GM18907 (cell line): Measurements from ENCODE around the gene APP.

Source experiments
- ATAC-seq: cut with Tn5 transposase; IDR thresholded peaks from one replicate; pipeline ENCODE4 v1.9.1; 2021; ENCODE audit warnings: mild to moderate bottlenecking, moderate library complexity; ENCODE audit not compliant: unreplicated experiment

The APP gene

DNA sequence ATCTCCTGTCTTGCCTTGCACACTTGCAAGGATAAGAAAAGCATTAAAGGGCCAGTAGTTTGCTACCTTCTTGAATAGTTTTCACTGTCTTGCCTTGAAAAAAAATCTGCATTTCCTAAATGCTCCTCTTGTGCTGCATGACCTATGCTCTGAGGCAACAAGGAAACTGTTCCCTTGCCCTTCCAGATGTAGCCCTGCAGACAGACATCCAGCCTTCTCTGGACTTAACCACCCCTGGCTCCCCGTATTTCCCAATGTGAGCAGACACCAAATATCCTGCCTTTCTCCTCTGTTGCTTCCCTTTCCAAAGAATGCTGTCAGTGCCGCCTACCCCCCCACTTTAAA is 258.2 kb downstream of the APP start:
- no peak for ATAC-seq

DNA sequence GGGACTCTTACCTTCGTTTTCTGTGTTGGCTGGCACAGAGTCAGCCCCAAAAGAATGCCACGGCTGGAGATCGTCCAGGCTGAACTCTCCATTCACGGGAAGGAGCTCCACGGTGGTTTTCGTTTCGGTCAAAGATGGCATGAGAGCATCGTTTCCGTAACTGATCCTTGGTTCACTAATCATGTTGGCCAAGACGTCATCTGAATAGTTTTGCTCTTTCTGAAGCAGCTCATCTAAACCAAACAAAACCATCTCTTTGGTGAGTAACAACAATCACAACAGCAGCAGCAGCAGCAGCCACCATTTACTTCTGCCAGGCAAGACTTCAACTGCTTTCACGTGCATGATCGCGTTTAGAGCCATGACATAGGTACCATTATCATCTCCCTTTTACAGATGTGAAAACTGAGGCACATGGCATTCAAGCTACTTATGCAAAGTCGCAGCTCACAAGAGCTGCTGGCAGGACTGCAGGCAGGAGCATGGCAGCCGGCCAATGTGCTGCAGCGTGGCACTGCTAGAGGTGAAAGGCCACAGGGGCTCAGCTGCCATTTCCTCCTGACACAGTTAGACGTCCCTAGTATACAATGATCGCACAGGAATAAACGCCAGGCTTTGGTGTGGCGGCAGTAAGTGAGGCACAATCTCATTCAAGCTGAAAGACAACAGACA is 258.7 kb downstream of the APP start:
- no peak for ATAC-seq

DNA sequence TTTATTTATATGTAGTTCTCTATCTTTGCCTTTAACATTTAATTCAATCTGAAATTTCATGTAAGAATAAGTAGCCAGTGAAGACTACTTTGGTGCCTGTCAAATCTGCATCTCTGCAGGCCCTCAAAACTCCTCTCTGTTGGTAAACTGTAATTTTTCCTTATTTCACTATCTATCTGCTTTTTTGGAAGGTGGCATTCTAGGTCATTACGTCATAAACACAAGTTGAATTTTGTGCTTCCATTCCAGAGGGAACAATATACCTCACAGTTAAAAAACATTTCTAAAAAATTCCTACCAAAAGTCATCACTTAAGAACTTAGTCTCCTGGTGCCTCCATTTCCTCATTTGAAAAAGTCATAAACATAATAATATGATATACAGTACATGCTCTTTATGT is 259.8 kb downstream of the APP start:
- no peak for ATAC-seq

DNA sequence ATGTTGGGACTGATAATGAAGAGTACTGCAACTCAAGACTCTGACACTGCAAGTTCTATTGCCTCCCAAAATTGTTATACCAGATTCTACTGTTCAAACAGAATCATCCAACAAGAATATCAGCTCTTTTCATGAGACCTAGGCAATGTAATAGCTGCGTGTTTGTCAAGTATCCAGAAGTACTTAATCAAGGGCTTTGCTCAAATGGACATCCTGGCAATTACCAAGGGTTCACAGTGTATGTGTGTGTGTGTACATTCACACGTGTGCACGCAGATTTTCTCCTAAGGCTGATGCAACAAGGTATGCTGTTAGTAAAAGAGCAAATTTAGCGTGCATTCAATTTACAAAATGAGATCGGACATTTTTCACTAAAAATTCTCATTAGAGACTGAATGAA is 261.2 kb downstream of the APP start:
- no peak for ATAC-seq

DNA sequence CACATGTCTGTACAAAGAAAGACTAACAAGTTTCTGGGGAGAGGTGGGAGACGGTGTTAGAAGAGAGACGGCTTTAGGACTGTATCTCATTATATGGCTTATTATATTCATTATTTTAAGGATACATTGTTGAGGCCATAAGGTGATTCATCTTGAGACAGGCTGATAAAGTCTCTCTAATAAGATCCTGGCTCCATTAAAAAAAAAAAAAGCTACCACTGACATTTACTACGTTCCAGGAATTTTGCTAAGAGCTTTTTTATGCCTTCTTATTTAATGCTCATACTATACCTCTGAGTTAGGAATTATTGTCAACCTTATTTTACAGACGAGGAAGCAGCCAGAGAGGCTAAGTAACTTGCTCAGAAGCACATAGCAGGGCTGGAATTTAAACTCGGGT is 262.1 kb downstream of the APP start:
- no peak for ATAC-seq

DNA sequence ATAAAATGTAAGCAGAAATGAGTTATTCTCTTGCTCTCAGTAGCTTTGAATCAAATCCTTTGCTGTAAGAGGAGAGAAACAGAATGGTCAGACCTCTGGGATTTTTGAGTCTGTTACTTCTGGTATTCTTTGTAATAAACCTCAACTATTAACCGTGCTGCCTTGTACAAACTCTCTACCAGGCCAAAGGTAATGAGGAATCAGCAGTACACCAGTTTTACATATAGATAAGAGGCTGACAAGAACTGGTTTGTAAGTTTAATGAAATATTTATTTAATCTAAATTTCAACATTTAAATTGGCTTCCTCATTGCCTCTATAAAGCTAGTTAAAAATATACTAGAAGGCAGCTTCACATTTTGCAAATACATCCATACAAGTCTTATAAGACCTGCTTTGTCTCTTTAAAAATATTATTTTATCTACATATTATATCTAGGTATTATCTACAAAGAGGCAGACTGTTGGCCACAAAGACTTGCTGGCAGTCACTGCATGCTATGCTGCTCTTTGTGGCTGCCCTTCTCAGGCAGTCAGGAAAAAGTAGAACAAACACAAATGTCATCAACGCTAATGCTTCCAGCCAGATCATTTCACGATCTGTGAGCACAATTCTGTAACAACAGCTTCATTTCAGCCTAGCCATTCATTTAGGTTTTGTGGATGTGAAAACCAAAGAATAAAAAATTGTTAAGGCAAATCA is 262.8 kb downstream of the APP start:
- no peak for ATAC-seq

DNA sequence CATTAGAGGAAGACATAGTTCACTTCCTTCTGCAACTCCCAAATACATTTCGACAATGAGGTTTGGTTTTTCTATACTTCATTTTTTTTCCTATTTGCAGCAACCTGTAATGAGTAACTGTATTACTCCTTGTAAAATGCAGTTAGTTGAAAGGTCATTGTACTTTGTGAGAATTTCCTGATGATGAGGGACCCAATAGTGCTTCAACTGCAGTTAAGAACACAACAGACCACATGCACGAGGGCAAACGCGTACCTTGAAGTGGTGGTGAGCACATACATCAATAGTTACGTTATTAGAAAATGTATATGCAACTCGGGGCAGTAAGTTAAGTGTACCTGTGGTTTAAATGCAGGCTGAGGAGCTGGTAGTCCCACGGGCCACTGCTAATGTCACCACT is 264.0 kb downstream of the APP start:
- ATAC-seq, result no peak

DNA sequence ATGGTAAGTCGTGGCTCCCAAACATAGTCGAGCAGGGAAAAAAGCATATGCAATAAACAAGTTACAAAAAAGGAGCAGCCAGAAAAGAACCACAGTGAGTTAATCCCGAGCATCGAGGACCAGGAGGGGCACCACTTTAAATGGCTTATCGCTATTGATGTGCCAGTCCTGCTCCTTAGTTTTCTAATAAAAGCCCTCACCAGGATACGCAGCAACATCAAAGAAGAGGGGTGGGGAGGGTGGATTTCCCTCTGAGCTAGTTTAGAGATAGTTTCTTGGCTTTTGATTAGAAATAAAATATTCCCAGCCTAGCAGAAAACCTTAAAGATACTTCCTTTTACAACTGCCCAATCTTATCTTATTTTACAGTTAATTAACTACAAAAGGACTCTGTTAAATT is 265.4 kb downstream of the APP start:
- no peak for ATAC-seq

DNA sequence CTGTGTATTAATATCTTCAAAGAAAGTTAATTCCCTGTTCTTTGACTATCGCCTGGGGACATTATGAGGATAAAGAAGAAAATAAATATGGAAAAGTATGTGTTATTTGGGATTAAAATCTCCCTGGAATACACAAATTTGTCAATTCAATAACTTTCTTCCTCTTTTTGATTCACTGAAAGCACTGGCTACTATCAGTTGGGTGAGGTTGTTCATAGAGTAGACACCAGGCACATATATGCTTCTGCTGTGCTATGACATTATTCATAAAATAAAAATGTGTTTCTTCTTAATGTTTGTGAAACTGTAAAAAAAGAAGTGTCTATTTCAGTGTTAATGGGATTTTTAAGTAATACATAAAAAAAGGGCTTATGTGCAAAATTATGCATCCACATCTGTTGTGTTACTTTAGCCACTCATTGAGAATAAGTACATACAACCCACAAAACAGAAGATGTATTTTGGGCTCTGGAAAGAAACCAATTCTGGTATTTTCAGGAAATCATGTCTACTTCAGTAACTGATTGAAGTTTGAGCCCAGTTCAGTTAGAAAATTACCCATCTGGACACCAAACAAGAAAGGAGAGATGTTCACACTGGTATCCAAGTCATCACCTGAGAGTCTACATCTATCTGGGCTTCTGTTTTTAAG is 266.4 kb downstream of the APP start:
- no peak for ATAC-seq

DNA sequence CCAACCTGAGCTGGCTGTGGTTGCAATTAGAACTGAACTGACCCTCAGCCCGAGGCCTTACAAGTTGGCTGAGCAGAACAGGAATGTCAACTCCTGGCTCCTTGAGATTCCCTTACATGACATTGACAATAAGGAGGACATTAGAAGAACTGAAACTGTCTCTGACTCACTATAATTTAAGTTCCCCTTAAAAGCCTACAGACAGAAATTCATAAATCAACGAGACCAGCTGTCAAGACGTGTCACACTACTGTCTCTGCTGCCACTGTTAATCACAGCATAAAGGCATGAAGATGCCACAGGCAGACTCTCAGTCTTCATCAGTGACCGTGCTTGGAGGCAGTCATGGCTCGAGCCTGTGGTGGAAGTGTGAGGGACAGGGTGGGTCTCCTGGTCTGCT is 267.0 kb downstream of the APP start:
- peak; percentile 56 for ATAC-seq

DNA sequence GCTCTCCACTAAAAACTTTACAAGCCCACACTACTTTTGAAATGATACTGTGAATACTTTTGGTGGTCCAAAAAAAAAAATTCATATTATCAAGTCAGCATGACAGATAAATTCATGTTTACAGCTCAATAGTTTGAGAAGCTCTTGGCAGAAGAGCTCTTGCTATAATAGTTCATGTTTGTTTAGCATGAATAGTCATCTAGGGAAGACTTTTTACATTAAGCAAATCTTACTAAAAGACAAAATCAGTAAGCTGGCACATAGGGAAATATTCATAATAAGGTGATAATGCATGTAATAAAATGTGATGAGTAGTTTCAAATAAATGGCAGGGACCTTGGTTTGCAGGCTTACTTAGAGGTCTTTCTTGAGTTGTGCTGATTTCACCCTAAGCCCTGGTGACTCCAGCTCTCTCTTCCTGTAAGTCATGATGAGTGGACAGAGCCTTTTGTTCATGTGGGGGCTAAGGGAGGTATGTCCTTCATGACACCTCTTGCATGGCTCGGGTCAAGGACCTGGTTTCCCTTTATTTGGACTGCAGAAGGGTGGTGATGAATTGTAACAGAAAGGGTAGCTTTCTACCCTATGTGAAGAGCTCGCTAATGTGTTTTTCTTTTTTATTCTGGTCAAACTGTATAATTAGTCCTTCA is 269.1 kb downstream of the APP start:
- no peak for ATAC-seq

DNA sequence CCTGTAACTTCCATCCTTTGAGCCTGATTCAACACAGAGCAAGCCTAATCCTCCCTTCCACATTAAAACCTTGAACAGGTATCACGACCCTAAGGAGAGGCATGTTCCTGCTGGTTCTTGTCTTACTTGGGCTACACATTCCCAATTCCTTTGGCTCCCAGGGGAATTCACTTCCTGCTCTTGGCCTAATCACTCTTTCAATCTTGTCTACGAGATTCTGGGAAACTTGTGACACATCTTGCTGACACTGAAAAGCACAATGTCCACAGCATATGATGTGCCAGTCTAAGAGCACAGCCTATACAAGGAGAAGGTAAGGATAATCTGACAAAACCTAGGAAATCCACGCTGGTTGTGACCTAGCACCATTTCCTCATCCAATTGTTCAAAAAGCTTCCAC is 271.9 kb downstream of the APP start:
- no peak for ATAC-seq

DNA sequence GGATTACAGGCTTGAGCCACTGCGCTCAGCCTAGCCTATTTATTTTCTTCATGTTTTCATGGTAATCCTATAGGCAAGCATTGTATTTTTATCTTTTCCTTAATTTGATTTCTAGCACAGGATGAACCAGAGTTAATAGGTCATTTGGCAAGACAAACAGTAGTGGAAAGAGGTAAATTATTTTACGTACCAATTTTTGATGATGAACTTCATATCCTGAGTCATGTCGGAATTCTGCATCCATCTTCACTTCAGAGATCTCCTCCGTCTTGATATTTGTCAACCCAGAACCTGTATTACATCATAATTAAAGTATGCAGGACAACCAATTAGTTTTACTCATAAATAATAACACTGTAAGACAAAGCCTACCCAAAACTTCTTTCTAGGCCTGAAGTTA is 273.2 kb downstream of the APP start:
- ATAC-seq, result no peak

DNA sequence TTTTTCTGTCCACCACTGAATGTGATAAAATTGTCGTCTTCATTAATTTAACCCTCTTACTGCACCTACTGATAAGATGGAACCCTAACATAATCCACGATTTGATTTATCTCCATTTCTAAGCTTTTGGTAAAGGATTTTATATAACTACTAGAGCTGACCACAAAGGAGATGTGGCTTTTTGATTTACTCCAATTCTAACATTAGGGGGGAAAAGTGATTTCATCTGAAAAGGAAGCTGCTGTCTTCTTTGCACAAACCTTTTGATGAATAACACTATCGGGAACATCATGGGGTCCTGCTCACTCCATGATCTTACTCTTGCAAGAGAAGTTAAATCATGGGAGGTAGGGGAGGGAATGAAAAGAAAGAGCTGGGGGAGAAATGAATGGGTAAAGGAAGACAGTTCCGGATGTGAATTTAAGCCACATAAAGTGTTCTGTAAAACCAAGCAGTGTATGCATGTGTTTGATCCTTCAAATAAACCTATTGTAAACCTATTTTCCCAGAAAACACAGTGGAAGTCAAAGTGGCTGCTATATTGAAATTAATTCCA is 274.0 kb downstream of the APP start:
- ATAC-seq, result no peak

DNA sequence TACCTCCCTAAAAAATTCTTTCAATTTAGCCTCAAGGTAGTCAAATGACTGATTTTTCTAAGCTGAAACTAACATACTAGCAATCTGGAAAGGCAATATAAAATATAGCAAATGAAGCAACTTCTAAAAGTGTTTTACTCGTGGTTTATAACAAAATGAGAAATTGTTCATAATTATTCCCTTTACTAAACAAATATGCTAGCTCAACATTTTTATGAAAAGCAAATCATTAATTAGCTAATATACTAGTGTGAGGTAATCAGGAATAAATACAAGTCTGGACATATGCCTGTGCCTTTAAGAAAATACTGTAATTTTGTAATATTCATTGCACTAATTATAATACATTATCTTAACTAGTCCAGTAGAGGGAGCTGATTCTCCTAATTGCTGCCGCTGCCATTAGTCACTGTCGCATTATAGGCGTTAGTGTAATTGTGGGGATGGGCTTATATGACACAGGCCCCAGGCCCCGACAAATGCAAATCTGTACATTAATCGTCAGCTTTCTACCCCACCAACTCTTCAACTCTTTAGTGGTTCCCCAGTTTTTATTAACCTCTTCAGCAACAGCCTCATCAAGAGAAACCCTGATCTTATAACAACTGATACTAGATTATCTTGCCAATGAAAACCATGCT is 274.9 kb downstream of the APP start:
- peak; percentile 78 for ATAC-seq

DNA sequence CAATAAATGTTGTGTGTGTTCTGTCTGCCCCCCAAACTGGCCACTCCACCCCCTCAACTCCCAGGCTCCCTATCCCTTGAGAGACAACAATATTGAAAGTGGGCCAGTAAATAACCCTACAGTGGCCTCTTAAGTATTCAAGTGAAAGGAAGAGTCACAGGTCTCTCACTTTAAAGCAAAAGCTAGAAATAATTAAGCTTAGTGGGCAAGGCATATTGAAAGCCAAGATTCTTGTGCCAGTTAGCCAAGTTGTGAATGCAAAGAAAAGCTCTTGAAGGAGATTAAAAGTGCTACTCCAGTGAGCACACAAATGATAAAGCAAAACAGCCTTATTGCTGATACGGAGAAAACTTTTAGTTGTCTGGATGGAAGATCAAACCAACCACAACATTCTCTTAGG is 277.4 kb downstream of the APP start:
- ATAC-seq, result no peak

DNA sequence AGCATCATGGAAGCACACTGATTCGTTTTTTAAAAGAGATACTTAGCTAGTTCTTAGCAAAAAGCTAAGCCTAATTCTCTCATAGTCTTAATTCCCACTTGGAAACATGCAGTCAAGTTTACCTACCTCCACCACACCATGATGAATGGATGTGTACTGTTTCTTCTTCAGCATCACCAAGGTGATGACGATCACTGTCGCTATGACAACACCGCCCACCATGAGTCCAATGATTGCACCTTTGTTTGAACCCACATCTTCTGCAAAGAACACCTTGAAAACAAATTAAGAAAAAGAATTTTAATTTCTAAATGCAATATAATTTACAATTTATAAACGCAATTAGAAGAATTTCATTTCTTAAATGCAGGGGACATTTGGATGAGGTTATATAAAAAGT is 279.0 kb downstream of the APP start:
- ATAC-seq, result no peak

DNA sequence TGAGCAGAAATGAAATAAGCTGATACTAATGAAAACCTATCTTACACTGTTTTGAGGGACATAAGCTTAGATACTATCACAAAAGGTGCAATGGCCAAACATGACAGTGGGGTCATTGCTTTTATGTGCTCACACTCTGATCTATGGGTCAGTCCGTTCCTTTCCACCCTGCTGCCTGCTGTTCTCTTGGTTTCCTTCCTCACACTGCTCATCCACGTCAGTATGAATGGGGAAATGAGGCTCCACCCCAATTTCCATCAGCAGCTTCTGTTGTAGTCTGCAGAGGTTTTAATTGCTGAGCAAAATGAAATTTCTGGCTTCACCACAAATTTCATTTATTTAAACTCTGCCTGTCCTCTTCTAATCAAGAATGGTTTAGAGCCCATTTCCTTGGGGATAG is 280.6 kb downstream of the APP start:
- ATAC-seq, result no peak

DNA sequence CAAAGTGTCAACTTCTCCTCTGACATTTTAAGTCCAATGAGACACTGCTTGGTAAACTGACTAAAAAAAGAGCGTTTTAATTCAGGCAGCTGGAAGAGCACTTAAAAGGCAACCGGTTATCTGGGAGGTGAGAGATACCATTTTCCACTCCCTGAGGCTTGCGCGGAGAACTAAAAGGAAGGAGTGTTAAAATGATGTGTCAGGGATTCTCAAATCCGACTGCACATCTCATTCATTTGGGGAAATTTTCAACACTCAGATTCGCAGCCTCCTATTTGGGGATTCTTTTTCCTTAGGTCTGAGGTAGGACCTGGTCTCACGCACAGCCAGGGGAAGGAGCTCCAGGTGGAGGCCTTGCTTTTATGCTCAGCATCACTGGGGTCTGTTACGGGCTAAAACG is 281.9 kb downstream of the APP start:
- ATAC-seq, result no peak

DNA sequence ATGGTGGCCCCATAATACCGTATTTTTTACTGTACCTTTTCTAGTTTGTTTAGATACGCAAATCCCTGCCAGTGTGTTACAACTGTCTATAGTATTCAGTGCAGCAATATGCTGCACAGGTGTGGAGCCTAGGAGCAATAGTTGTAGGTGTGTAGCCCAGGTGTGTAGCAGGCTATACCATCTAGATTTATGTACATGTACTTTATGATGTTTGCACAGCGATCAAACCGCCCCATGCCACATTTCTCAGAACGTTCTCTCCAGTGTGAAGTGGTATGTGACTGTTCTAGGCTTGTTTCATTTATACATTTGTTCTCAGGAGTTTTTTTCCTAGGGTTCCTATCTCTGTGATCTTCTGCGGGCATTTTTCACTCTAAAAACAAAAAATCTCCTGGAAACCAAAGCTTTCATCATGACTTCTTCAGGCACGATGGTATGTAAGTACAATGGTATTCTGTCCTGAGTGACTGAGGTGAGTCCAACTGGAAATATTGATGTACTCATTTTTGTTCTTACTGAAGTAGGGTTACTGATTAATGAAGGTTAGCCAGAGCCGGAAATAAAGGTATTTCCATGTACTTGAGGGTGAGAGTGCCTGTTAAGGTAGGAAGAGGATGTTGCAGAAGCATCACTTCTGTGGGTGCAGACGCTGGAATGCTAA is 282.8 kb downstream of the APP start:
- no peak for ATAC-seq

DNA sequence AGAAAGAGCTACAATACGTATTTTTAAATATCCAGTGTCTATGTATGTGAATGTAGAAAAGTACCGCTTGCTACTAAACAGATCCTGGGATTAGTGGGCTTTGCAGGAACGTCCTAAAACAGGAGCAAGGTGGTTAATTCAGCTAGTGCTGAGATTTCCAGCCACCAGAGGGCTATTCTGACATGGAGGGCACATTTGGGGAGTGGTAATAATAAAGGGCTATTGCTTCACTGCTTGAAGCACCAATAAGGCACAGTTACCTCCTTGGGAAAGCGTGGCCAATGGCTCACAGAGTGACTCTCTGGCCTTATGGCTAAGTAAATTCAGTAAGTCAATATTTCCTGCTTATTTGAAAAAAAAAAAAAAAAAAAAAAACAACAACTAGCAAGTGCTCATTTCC is 283.4 kb downstream of the APP start:
- ATAC-seq, result no peak
